Endodermal cell (in vitro differentiated cells): ENCODE results near the gene TNS2. TPM values are rescaled to one million over a fixed set of nuclear protein-coding genes. Genes with fewer than 3 reads are reported as not detected.
"Not testable (repeated sequence)": the region's sequence is repeated elsewhere in the genome, so short reads cannot be mapped to it uniquely, and the experiment has no call there.

Source experiments
- DNase-seq: peaks from one replicate; pipeline ENCODE4 v3.0.0-alpha.2; 2017
- H3K27ac ChIP-seq: 2 replicates; pipeline ENCODE4 v1.5.1; 2013; ENCODE audit warnings: mild to moderate bottlenecking, low read depth, low read length, moderate library complexity
- H3K27me3 ChIP-seq: 2 replicates; pipeline ENCODE4 v1.6.1; 2013; ENCODE audit warnings: mild to moderate bottlenecking, low read length, moderate library complexity; ENCODE audit not compliant: insufficient read depth, control insufficient read depth, poor library complexity, severe bottlenecking
- H3K36me3 ChIP-seq: 2 replicates; pipeline ENCODE4 v1.7.0; 2013; ENCODE audit warnings: mild to moderate bottlenecking, low read length, moderate library complexity; ENCODE audit not compliant: control insufficient read depth, insufficient read depth
- H3K4me1 ChIP-seq: one replicate; pipeline ENCODE4 v1.7.0; 2013; ENCODE audit warnings: low read length; ENCODE audit not compliant: control insufficient read depth, insufficient read depth
- H3K4me3 ChIP-seq: 2 replicates; pipeline ENCODE4 v1.5.1; 2013; ENCODE audit warnings: mild to moderate bottlenecking, low read length, moderate library complexity
- H3K9ac ChIP-seq: 2 replicates; pipeline ENCODE4 v1.6.1; 2013; ENCODE audit warnings: mild to moderate bottlenecking, low read length, moderate library complexity; ENCODE audit not compliant: poor library complexity, severe bottlenecking; ENCODE audit errors: extremely low read depth
- H3K9me3 ChIP-seq: 2 replicates; pipeline ENCODE4 v1.6.1; 2013; ENCODE audit warnings: mild to moderate bottlenecking, low read length, moderate library complexity; ENCODE audit not compliant: control insufficient read depth
- H3K27ac Mint-ChIP-seq: 2 replicates; pipeline ENCODE4 v1.8.0; 2020; ENCODE audit warnings: mixed read lengths
- H3K27me3 Mint-ChIP-seq: 2 replicates; pipeline ENCODE4 v1.8.0; 2021; ENCODE audit warnings: mild to moderate bottlenecking, mixed read lengths; ENCODE audit not compliant: insufficient read depth
- H3K36me3 Mint-ChIP-seq: 2 replicates; pipeline ENCODE4 v1.8.0; 2020; ENCODE audit warnings: low read depth, mixed read lengths
- H3K4me1 Mint-ChIP-seq: 2 replicates; pipeline ENCODE4 v1.8.0; 2020; ENCODE audit warnings: mixed read lengths
- H3K4me3 Mint-ChIP-seq: 2 replicates; pipeline ENCODE4 v1.8.0; 2020; ENCODE audit warnings: mild to moderate bottlenecking, moderate library complexity, mixed read lengths
- H3K9me3 Mint-ChIP-seq: 2 replicates; pipeline ENCODE4 v1.8.0; 2020; ENCODE audit warnings: mild to moderate bottlenecking, mixed read lengths
- WGBS, 2 experiments: methylation state at CpG; one replicate each; pipeline versions ENCODE4 v1.1.5 to v1.1.7; 2013; ENCODE audit warnings: missing lambda C conversion rate in 2 of 2, mixed read lengths in 1 of 2; ENCODE audit not compliant: insufficient coverage in 1 of 2, insufficient read length in 1 of 2; 5-methylcytosine and 5-hydroxymethylcytosine counted together
- total RNA-seq, 2 donors: library from RNA; stranded (reverse); fragmentation: NEBNext Ultra II Directional in 1 of 2; extraction: Animal tissue kit (Norgen Biotek cat#: 25700) in 1 of 2; gene quantifications; 2 replicates in 1 of 2; 3 replicates in 1 of 2; pipeline ENCODE4 v1.2.1, GENCODE V29; 2021
- TF ChIP-seq, protein P1 (sequence below): fragments of 200-600 bp; sonication (generic); conservative IDR thresholded peaks from 2 replicates; pipeline ENCODE4 v1.5.0; 2021; ENCODE audit warnings: antibody characterized with exemption, mild to moderate bottlenecking

TNS2 gene
- total RNA-seq, 2 donors from 2014 or later: 10.2 to 12.6 TPM

DNA sequence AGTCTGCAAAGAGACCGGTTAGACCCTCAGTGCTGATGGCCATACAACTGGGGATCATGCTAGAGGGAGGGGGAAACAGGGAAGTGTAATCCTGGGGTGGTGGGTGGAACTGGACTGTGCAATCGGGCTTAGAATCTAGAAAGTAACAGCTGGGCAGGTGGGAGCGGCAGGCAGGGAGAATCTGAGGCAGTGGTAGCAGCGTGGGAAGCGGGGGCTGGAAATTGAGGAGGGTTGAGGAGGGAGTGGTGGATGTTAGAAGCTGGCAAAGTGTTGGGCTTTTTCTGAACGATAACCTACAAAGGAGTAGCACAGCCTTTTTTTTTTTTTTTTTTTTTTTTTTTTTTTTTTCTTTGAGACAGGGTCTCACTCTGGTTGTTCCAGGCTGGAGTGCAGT, 44.5 kb downstream of the TNS2 start:
- Mint-ChIP-seq H3K9me3 (no peaks in the 10 kb centered on the region), H3K36me3 (no peaks in the 10 kb centered on the region), H3K27ac (peak overlapping the region; percentile 82), H3K4me1 (peaks cover 44% of the 10 kb centered on the region), H3K4me3 (peak overlapping the region; percentile 25), H3K27me3 (peaks cover 54% of the 10 kb centered on the region)
- TF ChIP-seq, protein P1, sequence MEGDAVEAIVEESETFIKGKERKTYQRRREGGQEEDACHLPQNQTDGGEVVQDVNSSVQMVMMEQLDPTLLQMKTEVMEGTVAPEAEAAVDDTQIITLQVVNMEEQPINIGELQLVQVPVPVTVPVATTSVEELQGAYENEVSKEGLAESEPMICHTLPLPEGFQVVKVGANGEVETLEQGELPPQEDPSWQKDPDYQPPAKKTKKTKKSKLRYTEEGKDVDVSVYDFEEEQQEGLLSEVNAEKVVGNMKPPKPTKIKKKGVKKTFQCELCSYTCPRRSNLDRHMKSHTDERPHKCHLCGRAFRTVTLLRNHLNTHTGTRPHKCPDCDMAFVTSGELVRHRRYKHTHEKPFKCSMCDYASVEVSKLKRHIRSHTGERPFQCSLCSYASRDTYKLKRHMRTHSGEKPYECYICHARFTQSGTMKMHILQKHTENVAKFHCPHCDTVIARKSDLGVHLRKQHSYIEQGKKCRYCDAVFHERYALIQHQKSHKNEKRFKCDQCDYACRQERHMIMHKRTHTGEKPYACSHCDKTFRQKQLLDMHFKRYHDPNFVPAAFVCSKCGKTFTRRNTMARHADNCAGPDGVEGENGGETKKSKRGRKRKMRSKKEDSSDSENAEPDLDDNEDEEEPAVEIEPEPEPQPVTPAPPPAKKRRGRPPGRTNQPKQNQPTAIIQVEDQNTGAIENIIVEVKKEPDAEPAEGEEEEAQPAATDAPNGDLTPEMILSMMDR: no peak
- peaks cover 15% of the 10 kb centered on the region for H3K4me1 ChIP-seq
- no peak overlapping the region for H3K27ac ChIP-seq
- 80 to 92% methylated on average over 1 to 5 of the region's 6 CpGs for WGBS, 2 experiments
- DNase-seq: no peak
- peaks cover 39% of the 10 kb centered on the region for H3K27me3 ChIP-seq
- peak overlapping the region; percentile 21 for H3K4me3 ChIP-seq
- H3K9ac ChIP-seq: peak overlapping the region; percentile 33
- H3K9me3 ChIP-seq: no peaks in the 10 kb centered on the region
- H3K36me3 ChIP-seq: no peaks in the 10 kb centered on the region

DNA sequence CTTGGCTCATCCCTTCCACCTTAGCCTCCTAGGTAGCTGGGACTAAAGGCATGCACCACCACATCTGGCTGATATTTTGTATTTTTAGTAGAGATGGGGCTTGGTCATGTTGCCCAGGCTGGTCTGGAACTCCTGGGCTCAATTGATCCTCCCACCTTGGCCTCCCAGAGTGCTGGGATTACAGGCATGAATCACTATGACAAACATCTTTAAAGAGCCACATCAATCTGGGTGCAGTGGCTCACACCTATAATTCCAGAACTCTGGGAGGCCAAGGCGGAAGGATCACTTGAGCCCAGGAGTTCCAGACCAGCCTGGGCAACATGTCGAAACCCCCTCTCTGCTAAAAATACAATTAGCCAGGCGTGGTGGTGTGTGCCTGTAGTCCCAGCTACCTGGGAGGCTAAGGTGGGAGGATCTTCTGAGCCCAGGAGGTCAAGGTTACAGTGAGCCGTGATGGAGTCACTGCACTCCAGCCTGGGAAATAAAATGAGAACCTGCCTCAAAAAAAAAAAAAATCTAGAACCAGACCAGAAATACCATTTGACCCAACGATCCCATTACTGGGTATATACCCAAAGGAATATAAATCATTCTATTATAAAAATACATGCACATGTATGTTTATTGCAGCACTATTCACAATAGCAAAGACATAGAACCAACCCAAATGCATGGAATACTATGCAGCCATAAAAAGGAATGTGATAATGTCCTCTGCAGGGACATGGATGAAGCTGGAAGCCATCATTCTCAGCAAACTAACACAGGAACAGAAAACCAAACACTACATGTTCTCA, 45.1 kb downstream of the TNS2 start:
- H3K9me3 ChIP-seq, H3K36me3 ChIP-seq, H3K4me3 Mint-ChIP-seq, H3K27ac ChIP-seq, H3K9me3 Mint-ChIP-seq, H3K36me3 Mint-ChIP-seq, H3K4me3 ChIP-seq, H3K27ac Mint-ChIP-seq, H3K9ac ChIP-seq: not testable (repeated sequence)
- Mint-ChIP-seq H3K4me1 (peaks cover 44% of the 10 kb centered on the region), H3K27me3 (peaks cover 54% of the 10 kb centered on the region)
- peak; percentile 51 for DNase-seq
- H3K4me1 ChIP-seq: peaks cover 15% of the 10 kb centered on the region
- peaks cover 39% of the 10 kb centered on the region for H3K27me3 ChIP-seq
- WGBS, 2 experiments: 94 to 100% methylated on average over 1 to 4 of the region's 5 CpGs

DNA sequence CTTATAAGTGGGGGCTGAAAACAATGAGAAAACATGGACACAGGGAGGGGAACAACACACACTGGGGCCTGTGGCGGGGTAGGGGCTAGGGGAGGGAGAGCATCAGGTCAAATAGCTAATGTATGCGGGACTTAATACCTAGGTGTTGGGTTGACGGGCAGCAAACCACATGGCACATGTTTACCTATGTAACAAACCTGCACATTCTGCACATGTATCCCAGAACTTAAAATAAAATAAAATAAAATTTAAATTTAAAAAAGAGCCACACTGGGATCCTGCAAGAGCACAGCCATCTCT, 45.7 kb downstream of the TNS2 start:
- H3K4me1 Mint-ChIP-seq: peaks cover 44% of the 10 kb centered on the region
- not testable (repeated sequence) for H3K36me3 ChIP-seq, H3K4me3 Mint-ChIP-seq, H3K36me3 Mint-ChIP-seq, H3K9ac ChIP-seq, H3K4me3 ChIP-seq, H3K9me3 ChIP-seq, H3K27ac ChIP-seq, DNase-seq, H3K9me3 Mint-ChIP-seq, H3K27ac Mint-ChIP-seq
- Histone ChIP-seq H3K27me3 (peaks cover 37% of the 10 kb centered on the region), H3K4me1 (peaks cover 15% of the 10 kb centered on the region)
- H3K27me3 Mint-ChIP-seq: peaks cover 48% of the 10 kb centered on the region
- WGBS, 2 experiments: 67 to 96% methylated on average over 1 to 3 of the region's 3 CpGs

DNA sequence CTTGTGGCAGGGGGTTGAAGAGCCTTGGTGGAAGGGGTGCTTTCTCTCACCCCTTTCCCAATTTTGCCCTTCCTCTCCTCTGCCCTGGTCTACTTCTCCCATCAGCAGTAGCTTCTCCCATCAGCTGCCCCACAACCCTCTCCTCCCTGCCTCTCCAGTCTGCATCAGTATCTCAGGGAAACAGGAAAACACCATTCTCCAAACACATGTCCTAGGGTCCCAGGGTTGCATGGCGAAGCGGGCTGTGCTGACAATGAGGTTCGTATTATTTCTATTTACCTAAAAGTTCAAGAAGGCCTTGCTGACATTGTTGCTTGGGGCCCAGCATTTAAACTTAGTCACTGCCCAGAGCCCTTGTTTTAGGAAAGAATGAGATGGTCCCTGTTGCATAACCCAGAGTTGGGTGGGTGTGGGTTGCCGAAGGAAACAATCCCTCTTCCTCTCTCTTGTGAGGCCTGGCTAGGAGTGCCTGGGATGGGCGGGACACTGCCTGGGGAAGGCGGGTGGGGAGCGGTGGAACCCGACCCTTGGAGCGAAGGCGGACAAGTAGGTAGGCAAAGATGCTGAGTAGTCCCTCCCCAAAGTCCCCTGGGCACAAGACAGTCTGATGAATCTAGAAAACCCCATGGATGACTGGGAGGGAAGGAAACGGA, 46.4 kb downstream of the TNS2 start:
- peak overlapping the region; percentile 80 for H3K4me3 ChIP-seq
- TF ChIP-seq, protein P1: no peak
- peaks cover 15% of the 10 kb centered on the region for H3K4me1 ChIP-seq
- H3K27ac ChIP-seq: no peak overlapping the region
- DNase-seq: no peak
- no peaks in the 10 kb centered on the region for H3K9me3 ChIP-seq
- Mint-ChIP-seq H3K4me3 (peak overlapping the region; percentile 69), H3K4me1 (peaks cover 48% of the 10 kb centered on the region), H3K36me3 (no peaks in the 10 kb centered on the region), H3K9me3 (no peaks in the 10 kb centered on the region), H3K27ac (no peak overlapping the region), H3K27me3 (peaks cover 51% of the 10 kb centered on the region)
- H3K36me3 ChIP-seq: no peaks in the 10 kb centered on the region
- peaks cover 31% of the 10 kb centered on the region for H3K27me3 ChIP-seq
- no peak overlapping the region for H3K9ac ChIP-seq
- 46 to 49% methylated on average over 8 to 11 of the region's 11 CpGs for WGBS, 2 experiments
